NCI-H345 treated with DMSO at 0.1 percent for 48 hours (cell line): ENCODE data around the gene GDPD3.

Experiments
- DNase-seq: peaks from one replicate; lab custom pipeline; 2025; ENCODE audit not compliant: unreplicated experiment; lab: John Stamatoyannopoulos, UW

Gene GDPD3, protein sequence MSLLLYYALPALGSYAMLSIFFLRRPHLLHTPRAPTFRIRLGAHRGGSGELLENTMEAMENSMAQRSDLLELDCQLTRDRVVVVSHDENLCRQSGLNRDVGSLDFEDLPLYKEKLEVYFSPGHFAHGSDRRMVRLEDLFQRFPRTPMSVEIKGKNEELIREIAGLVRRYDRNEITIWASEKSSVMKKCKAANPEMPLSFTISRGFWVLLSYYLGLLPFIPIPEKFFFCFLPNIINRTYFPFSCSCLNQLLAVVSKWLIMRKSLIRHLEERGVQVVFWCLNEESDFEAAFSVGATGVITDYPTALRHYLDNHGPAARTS

DNA sequence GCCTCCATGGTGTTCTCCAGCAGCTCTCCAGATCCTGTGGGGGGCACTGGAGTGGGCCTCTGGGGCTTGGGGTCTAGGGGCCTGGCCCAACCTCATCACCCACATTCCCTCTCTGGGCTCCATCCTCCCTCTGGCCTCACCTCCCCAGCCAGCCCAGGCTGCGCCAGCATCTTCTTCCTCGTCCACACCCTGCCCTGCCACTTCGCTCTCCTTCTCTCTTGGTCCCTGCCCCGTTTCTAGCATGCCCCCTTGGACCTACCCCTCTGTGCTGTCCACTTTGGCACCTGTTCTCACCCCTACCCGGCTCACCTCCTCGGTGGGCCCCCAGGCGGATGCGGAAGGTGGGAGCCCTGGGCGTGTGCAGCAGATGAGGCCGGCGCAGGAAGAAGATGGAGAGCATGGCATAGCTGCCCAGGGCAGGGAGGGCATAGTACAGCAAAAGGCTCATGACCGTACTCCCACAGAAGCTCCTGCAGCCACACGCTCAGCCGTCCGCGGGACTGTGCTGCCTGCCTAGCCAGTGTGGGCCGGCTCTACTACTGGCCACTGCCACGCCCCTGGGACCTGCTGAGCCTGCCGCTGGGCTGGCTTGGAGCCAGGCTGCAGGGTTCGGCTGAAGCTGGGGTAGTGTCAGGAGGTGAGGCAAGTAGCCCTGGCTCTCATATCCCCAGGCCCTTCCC, at the start of gene GDPD3:
Gene GDPD3, minus strand, starts transcription at position 507 of the 680 bp plus-strand sequence. Its CDS starts 59 bp downstream, at position 448.
- DNase-seq, result no peak

DNA sequence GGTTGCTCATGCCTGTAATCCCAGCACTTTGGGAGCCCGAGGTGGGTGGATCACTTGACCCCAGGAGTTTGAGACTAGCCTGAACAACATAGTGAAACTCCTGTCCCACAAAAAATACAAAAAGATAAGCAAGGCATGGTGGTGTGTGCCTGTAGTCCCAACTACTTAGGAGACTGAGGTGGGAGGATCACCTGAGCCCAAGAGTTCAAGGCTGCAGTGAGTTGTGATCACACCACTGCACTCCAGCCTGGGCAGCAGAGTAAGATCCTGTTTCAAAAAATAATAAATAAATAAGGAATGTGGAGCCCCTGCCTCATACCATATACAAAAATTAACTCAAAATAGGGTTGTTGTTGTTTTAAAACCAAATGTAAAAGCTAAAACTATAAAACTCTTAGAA, 43.9 kb upstream of the GDPD3 start:
- no peak for DNase-seq

DNA sequence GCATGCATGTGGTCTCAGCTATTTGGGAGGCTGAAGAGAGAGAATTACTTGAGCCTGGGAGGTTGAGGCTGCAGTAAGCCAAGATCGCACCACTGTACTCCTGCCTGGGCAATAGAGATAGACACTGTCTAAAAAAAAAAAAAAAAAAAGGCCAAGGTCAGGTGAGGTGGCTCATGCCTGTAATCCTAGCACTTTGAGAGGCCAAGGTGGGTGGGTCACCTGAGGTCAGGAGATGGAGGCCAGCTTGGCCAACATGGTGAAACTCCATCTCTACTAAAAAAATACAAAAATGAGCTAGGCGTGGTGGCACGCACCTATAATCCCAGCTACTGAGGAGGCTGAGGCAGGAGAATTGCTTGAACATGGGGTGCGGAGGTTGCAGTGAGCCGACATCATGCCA, 41.9 kb upstream of the GDPD3 start:
- no peak for DNase-seq

DNA sequence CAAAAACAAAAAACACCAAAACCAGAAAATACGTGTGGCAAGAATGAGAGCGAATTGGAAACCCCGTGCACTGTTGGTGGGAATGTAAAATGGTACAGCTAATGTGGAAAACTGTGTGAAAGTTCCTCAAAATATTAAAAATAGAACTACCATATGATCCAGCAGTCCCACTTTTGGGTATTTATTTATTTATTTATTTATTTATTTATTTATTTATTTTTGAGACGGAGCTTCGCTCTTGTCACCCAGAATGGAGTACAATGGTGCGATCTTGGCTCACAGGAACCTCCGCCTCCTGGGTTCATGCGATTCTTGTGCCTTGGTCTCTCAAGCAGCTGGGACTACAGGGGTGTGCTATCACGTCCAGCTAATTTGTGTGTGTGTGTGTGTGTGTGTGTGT, 39.2 kb upstream of the GDPD3 start:
- no peak for DNase-seq

DNA sequence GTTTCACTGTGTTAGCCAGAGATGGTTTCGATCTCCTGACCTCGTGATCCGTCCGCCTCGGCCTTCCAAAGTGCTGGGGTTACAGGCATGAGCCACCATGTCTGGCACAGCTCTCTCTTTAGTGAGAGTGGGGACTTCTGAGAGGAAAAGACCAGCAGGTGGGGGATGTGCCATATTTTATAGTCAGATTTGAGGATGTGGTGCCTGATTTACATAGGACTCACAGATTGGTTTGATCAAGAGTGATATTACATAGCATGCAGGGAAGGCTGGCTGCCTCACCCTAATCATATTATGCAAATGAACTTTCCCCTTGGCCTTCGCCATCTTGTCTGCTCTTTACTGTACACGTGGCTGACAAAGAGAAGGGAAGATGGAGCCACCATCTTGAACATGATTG, 37.8 kb upstream of the GDPD3 start:
- no peak for DNase-seq

DNA sequence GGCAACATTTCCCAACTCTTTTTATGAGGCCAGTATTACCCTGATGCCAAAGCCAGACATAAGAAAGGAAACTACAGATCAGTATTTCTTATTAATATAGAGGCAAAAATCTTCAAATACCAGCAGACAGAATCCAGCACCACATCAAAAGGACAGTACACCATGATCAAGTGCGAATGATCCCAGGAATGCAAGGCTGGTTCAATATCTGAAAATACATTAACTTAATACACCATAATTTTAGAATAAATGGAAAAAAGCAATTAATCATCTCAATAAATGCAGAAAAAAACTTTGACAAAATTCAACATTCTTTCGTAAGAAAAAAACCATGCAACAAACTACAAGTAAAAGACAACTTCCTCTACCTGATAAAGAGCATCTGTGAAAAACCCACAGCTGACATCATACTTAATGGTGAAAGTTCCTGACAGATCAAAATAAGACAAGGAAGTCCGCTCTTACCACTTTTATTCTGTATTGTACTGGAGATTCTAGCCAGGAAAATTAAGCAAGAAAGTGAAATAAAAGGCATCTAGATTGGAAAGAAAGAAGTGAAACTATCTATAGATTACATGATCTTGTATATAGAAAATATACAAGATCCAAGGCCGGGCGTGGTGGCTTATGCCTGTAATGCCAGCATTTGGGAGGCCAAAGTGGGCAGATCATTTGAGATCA, 36.1 kb upstream of the GDPD3 start:
- no peak for DNase-seq

DNA sequence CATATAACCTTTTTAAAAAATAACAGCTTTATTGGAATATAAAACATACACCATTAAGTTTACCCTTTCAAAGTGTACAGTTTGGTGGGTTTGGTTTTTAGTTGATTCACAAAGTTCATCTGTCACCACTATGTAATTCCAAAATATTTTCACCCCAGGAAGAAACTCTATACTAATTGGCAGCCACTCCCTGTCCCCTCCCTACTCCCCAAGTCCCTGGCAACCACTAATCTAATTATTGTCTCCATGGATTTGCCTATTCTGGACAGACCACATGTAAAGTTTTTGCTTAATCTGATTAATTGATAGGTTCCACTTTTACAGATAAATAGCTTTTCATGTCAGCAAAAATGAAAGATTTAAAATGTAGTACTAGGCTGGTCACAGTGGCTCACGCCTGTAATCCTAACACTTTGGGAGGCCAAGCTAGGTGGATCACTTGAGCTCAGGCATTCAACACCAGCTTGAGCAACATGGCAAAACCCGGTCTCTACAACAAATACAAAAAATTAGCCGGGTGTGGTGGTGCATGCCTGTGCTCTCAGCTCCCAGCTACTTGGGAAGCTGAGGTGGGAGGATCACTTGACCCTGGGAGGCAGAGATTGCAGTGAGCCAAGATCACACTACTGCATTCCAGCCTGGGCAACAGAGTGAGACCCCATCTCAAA, 34.6 kb upstream of the GDPD3 start:
- no peak for DNase-seq

DNA sequence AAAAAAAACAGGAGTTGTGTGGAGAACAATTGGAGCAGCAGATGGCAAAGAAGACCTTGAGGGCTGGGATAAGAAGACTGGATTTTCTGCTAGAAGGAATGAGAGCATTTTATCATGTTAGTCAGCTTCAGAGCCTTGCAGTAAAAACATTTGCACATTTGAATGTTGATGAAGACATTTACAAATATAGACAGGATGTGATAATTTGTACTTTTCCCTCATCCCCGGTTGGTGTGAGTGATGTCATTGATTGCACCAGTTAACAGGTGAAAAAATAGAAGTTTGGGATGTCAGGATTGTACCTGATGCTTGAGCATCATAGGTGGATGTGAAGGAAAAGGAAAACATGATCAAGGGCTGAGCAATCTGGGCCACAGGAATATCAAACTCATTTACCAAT, 32.3 kb upstream of the GDPD3 start:
- no peak for DNase-seq

DNA sequence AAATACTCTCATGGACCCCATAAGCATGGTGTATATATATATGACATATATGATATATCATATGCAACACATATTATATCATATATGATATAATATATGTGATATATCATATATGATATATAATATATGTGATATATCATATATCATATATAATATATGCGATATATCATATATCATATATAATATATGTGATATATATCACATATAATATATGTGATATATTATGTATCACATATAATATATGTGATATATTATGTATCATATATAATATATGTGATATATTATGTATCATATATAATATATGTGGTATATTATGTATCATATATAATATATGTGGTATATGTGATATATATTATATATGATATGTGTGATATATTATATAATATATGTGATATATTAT, 31.6 kb upstream of the GDPD3 start:
- no peak for DNase-seq

DNA sequence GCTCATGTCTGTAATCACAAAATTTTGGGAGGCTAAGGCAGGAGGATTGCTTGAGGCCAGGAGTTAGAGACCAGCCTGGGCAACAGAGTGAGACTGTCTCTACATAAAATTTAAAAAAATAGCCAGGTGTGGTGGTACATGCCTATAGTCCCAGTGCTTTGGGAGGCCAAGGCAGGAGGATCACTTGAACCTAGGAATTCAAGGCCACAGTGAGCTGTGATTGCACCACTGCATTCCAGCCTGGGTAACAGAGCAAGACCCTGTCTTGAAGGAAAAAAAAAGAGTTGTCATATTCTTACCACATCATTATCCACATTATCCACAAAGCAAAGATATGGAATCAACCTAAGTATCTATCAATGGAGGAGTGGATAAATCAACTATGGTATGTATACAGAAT, 30.7 kb upstream of the GDPD3 start:
- DNase-seq, result no peak

DNA sequence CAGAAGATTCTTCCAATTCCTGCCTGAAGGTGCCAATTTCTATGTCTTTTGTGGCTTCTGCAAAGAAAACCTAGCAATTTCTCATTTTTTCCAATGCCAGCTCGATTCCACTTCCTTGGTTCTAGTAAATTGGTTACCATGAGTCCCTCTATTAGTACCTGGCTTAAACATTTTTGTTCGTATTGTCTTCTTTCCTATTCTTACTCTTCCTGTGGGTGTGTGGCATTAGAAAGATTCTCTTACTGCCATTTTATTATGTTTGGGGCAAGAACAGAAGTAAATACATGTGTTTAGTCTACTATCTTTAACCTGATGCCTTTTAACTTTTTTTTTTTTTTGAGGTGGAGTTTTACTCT, 30.0 kb upstream of the GDPD3 start:
- DNase-seq, result no peak

DNA sequence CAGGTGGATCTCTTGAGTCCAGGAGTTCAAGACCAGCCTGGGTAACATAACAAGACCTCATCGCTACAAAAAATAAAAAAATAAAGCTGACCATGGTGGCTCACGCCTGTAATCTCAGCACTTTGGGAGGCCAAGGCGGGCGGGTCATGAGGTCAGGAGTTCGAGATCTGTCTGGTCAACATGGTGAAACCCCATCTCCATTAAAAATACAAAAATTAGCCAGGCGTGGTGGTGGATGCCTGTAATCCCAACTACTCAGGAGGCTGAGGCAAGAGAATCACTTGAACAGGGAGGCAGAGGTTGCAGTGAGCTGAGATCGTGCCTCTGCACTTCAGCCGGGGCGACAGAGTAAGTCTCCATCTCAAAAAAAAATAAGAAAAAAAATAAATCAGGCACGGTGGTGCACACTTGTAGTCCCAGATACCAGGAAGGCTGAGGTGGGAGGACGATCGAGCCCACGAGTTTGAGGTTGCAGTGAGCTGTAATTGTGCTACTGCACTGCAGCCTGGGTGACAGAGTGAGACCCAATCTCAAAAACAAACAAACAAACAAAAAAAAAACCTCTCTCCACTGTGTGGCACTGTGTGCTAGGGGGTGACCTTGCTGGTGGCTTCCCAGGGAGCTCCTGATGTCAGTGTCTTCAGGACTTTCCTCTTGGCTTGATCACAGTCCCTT, 29.5 kb upstream of the GDPD3 start:
- no peak for DNase-seq

DNA sequence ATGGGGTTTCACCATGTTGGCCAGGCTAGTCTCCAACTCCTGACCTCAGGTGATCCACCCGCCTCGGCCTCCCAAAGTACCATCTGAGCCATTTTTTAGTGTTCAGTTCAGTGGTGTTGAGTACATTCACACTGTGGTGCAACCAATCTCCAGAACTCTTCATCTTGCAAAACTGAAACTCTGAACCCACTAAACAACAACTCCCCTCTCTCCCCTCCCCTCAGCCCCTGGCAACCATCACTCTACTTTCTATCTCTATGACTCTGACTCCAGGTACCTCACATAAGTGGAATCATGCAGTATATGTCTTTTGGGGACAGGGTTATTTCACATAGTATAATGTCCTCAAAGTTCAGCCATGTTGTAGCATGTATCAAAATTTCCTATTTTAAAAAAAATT, 28.4 kb upstream of the GDPD3 start:
- DNase-seq, result no peak

DNA sequence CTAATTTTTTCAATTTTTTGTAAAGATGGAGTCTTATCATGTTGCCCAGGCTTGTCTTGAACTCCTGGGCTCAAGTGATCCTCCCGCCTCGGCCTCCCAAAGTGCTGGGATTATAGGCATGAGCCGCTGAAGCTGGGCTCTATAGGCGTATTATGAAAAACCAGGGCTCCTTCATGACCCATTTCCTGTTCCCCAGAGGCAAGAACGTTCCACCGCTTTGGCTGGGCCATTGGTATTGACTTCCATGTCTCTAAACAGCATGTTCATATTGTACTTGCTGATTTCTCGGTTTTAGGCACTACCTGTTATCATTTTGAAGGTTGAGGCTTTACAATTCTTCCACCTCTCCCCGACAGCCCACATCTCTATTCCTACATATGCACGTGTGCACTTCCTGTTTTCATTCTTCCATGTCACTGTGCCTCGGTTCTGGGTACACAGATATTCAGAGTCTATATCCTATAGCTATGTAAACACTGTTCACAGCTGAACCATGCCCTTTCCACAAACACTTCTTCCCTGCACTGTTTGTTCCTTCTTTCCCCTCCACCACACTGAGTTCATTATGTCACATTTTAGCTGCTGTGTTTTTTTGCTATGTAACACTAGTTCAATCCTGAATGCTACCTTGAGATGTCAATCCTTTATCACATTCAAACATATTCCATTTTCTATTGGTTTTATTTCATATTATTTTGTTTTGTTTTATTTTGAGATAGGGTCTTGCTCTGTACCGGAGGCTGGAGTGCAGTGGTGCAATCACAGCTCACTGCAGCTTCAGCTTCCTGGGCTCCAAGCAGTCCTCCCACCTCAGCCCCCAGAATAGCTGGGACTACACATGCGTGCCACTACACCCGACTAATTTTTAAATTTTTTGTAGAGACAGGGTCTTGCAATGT, 26.5 kb upstream of the GDPD3 start:
- DNase-seq, result peak; percentile 81

DNA sequence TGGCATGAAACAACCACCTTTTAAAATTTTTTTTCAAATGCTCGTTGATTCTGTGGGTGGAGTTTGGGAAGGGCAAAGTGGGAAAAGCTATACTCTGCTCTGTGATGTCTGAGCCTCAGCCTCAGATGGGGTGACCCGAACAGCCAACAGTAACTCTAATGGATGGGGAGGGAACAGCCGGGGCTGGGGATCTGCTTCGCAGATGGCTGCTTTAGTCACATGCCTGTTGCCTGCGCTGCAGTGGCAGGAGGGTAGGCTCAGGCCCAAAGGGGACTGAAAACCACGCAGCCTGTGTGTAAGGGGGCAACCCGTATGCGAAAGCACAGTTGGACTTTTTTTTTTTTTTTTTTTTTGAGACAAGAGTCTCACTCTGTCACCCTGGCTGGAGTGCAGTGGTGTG, 24.6 kb upstream of the GDPD3 start:
- DNase-seq, result no peak

DNA sequence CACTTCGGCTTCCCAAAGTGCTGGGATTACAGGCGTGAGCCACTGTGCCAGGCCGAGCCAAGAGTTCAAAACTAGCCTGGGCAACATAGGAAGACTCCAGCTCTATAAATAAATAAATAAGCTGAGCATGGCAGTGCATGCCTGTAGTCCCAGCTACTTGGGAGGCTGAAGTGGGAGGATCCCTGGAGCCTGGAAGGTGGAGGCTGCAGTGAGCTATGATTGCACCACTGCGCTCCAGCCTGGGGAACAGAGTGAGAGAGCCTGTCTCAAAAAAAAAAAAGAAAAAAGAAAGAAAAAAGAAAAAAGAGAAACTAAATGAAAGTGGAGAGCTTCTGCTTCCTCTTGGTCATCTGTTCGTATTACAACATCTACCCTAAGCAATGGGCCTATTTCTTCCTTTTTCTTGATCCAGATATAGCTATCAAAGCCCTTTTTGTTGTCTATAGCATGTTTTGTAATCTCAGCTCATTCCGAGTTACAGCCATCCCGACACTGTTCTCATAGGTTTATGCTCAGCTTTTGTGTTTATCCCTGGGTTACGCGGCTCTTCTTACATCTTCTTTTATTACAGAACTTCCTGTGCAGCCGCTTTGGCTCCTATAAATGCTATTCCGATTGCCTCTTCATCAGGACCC, 23.8 kb upstream of the GDPD3 start:
- no peak for DNase-seq

DNA sequence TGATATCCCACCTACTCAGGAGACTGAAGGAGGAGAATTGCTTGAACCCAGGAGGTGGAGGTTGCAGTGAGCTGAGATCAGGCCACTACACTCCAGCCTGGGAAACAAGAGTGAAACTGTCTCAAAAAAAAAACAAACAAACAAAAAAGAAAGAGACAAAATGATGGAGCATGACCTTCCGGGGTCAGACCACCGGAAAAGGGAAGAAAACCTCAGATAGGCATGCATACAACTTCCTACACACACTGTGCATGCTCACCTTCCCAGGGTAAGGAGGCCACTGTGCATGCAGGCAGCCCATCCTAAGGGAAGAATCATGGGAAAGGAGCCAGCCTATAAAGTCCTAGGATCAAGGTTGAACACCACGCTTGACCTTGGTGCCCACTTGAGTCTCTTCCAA, 19.3 kb upstream of the GDPD3 start:
- DNase-seq, result no peak

DNA sequence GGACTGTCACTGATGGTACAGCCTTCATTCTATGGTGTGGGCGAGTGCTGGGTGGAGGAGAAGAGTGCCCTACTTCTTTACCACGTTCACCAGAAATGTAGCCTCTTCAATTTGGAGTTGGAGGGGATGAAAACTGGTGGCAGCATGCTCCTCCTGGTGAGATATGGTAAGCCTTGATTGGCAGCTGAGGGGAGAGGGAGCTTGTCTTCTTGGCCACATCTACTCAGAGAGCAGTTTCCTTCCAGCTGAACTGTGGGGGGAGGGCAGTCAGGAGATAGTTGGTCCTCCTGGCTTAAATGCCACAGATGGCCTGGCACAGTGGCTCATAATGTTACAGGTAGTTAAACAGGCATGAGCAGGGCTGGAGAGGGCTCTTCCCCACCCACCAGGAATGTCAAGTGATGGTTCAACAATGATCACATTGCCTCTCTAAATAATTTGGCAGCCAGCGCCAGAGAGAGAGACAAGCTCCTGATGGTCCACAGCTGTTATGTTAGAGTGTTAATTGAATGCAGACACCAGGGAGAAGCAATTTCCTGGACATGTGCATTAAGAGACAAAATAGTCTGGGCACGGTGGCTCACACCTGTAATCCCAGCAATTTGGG, 18.6 kb upstream of the GDPD3 start:
- DNase-seq, result peak; percentile 88

DNA sequence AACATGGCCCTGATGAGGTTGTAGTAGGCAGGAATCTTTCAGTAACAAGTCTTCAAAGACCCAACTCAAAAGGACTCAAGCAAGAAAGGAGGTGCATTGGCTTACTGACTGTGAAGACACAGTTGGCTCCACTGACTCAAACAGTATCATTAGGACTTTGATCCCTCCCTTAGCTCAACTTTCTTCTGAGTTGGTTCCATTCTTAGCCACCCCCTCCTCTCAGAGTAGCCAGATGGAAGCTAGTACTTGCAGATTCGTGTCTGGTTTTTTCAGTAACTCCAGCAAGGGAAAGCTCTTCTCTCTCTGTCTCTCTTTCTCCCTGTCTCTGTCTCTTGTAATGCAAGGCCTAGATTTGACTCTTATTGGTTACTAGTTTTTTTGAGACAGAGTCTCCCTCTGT, 14.7 kb upstream of the GDPD3 start:
- DNase-seq, result no peak
